DND-41 (cell line): Measurements from ENCODE around the gene TXNDC15.

Source experiments
- CTCF ChIP-seq: IDR thresholded peaks from 2 replicates; pipeline ENCODE4 v1.5.1; 2012; ENCODE audit warnings: borderline replicate concordance, low read length, moderate library complexity, mild to moderate bottlenecking; ENCODE audit not compliant: poor library complexity, severe bottlenecking; ENCODE audit errors: extremely low read depth
- EZH2 ChIP-seq: IDR thresholded peaks from 3 replicates; pipeline ENCODE4 v1.6.1; 2012; ENCODE audit warnings: borderline replicate concordance, low read depth, mild to moderate bottlenecking, moderate library complexity, low read length, inconsistent platforms; ENCODE audit not compliant: severe bottlenecking

- TF ChIP-seq CTCF (no peak), EZH2 (no peak)
Measured at GRCh38 chr5:134906811-134907210, 32.6 kb downstream of the TXNDC15 start.
